GM21423 (cell line): Measurements from ENCODE around the gene LIMS2.

Experiments
- ATAC-seq: cut with Tn5 transposase; IDR thresholded peaks from one replicate; pipeline ENCODE4 v1.9.1; 2021; ENCODE audit warnings: mild to moderate bottlenecking, moderate library complexity; ENCODE audit not compliant: unreplicated experiment

Gene LIMS2

DNA sequence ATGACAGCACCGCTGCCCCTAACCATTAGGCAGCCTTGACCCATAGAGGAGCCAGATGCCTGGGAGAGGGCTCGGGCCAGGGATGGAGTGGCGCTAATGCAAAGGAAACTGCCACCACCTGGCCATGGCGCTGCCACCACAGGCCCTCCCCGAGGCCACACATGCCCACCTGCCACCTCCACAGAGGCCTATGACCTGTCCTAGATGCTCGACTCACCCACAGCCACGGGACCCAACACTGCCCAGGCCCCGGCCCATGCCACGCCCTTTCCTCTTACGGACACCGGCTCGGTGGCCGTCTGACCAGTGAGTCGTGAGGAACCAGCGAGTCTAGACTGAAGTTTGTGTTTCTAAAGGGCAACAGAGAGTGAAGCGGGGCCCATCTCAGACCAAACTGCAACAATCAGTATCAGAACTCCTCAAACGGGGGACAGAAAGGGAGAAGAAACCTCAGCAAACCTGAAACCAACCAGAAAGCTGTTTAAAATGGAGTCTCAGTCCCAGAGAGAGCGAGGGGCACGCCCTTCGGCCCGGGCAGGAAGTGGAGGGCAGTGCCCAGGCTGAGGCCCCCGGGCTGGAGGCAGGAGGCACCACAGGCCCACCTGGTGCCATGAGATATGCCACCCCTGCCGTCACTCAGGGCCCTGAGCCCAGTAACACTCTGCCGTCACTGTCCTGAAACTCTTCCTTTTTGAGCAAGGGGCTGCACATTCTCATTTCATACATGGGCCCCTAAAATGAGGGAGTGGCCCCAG lies 28.7 kb downstream of the LIMS2 start:
- ATAC-seq, result no peak

- no peak for ATAC-seq
Measured at GRCh38 chr2:127645395-127646291, 29.7 kb downstream of the LIMS2 start, which contains the start of gene GPR17. GPR17 (plus strand) TSS chr2:127646153; CDS start chr2:127650736, 4,583 bp downstream.

DNA sequence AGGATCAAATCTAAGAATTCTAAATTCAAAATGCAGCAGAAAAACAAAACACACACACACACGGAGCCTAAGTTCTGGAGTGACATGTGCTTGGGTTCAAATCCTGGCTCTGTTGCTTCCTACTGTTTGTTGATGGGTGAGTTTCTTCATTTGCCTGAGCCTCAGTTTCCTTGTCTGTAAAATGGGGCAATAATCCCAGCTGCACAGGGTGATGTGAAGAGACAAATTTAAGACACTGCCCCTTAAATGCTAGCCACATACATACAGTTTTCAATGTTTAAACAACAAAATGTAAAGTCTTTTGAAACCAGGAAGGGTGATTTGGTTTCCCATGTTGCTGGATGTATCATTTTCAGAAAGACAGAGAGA lies 30.3 kb downstream of the LIMS2 start:
- no peak for ATAC-seq

- ATAC-seq, result no peak
Measured at GRCh38 chr2:127644066-127645025, 31.0 kb downstream of the LIMS2 start.

- no peak for ATAC-seq
Measured at GRCh38 chr2:127643439-127644065, 31.8 kb downstream of the LIMS2 start.

DNA sequence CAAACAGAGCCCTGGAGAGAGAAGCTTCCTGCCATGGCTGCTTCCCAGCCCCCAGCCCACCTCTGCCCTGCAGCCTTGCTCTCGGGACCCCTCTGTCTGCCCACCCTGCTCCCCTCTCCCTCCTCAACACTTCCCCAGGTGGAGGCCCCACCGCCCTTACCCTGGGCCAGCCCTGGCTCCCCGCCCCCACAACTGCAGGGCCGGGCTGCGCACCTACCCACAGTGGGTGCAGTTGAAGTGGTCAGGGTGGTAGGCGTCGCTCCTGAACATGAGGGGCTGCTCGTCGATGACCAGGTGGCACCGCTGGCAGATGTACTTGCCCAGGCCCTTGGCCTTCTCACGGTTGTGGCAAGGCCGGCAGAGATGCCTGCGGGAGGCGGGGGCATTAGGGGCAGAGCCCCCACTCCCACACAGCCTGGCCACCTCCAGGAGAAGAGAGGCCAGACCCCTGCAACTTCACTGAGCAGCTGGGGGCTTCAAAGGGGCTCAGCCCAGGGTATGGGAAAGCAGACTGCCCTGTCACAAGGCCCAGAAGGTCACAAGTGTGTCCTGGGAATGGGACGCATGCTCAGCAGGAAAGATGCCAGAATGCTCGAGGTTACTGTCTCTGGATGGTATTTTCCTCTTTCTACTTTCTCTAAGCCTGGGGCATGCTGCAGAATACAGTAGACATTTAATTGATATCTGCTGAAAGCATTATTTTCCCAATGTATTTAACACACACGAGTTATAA lies 32.5 kb downstream of the LIMS2 start:
- no peak for ATAC-seq

DNA sequence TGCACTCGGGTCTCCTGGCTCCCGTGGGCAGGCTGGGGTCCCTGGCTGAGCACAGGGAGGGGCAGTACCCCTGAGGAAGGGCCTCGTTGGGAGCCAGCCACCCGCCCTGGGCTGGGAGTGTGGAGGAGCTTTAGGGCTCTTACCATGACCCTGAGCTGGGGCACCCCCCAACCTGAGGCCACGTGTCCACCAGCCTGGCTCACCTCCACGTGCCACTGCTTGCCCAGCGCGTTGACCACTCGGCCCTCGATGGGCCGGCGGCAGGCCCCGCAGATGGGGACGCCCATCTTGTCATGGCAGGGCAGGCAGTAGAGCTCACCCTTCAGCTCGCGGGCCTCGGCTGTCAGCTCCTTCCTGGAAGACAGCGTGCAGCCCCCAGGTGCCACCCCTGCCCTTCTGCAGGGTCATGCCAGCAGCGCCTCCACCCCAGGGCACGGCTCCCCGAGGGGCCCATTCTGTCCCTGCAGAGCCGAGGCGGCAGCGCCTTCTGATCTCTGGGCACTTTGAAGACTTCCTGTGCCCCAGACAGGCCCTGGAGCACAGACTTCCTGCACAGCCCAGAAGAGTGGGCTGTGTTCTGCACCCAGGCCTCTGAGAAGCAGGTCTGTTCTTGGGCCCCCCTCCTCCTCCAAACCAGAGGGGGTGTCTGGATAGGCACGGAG lies 33.4 kb downstream of the LIMS2 start:
- no peak for ATAC-seq

- ATAC-seq, result no peak
Measured at GRCh38 chr2:127641133-127641532, 34.2 kb downstream of the LIMS2 start.

DNA sequence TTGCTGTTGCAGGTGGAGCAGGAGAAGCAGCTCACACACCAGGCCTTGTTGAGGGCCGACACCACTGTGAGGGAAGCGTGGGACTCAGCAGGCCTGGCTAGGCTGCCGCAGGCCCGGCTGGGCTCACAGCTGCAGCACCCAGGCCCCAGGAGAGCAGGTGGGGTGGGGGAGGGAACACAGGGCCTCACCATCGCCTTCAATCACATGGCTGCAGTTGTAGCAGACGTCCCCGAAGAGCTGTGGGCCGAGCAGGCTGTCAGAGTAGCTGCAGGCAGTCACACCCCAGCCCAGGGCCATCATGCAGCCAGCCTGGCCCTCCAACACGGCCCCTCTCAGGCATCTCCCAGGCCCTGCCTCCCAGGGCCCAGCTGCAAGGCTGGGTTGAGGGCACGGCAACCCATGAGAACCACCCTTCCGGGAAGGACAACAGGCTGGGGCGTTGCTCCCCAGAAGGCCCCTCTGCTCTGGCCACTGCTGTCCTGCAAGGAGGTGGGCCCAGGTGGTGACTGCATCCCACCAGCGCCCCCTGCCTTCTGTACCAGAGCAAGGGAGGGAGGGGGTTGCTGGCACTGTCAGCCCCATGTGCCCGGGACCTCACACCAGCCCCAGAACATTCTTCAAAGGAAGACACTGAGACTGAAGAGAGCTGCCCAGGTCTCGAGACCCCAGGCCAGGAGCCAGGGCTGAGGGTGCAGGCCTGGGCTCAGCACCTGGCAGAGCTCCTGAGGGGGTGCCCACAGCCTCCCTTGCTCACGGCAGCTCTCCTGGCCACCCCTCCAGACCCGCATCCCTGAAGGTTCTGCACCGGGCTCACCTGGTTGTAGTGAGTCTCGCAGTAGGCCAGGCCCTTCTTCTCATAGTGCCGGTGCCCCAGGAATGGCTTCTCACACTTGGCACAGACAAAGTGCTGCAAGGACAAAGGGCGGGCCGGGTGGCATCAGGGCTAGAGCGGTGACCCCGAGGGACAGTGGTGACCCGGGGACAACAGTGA lies 35.0 kb downstream of the LIMS2 start:
- ATAC-seq, result peak; percentile 41

- no peak for ATAC-seq
Measured at GRCh38 chr2:127639111-127639474, 36.2 kb downstream of the LIMS2 start.

- ATAC-seq, result no peak
Measured at GRCh38 chr2:127638361-127639110, 36.8 kb downstream of the LIMS2 start.

DNA sequence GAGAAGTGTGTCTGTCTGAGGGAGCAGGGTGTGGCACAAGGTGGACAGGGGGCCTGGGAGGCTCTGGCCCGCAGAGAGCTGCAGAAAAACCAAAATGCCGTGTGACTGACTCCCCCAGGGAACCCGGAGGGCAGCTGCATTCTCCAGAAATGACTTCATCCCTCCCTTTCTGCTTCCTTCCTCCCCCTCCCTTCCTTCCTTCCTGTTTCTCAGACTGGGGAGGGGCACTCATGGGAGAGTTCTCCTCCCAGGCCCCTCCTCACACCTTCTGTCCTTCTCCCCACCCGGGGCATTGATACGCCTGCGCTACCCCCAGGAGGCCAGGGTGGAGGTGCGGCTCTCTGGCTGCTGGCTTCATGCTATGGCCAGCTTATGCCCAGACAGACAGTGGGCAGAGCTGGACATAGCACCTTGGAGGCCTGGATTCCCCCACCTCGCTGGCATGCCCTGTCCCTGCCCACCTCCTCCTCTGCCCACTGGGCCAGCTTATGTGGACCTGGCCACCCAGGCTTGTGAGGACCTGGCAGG lies 37.5 kb downstream of the LIMS2 start:
- no peak for ATAC-seq

DNA sequence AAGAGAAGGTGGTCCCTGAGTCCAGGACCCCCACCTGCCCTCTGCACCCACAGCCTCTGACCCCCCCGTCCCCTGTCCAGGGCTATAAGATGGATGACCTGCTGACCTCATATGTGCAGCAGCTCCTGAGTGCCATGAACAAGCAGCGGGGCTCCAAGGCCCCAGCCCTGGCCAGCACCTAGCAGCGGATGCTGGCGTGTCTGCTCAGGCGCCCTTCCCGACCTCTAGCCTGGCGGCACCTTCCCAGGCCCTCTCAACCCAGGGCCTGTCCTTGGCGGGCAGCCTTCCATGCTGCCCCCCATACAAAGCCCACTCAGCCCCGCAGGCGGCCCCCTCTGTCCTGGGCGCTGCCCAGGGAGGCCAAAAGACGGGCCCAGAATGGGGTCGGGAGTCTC lies 38.1 kb downstream of the LIMS2 start:
- ATAC-seq, result no peak

DNA sequence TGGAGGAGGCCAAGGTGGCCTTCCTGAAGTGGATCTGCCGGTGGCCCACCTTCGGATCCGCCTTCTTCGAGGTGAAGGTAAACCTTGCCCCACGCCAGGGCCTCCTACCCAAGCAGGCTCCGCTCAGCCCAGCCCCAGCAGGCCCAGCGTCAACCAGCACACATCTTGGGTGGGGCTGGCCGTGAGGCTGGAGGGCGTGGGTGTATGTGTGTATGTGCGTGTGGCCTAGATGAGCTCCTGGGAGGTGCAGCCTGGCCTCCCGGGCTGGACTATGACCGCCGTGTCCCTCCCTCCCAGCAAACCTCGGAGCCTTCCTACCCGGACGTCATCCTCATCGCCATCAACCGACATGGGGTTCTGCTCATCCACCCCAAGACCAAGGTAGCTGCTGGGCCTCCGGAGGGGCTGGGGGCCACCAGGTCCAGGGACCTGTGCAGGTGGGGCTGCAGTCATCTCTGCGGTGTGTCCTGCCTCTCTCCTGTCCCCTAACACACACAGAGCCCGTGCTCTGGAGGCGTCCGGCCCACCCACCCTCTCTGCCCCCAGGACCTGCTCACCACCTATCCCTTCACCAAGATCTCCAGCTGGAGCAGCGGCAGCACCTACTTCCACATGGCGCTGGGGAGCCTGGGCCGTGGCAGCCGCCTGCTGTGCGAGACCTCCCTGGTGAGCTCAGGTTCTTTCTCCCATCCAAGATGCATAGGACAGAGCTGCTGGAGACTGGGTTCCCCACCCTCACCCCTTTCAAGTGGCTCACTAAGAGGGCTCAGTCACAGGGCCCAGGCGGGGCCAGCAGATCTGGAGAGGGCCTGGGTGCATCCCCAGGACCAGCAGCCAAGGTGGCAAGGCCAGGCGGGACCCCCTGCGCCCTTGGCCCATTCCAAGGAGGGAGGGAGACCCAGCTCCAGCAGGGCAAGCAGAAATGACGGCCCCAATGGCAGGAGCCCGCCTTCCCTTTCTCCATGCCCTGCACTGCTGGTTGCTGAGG lies 38.8 kb downstream of the LIMS2 start:
- ATAC-seq, result no peak

- no peak for ATAC-seq
Measured at GRCh38 chr2:127635380-127636237, 39.7 kb downstream of the LIMS2 start.
